Activated T-cell treated with anti-CD3 and anti-CD28 coated beads for 1 hour (primary cell): ENCODE results near the gene CR1.
"Not testable (repeated sequence)": the region's sequence is repeated elsewhere in the genome, so short reads cannot be mapped to it uniquely, and the experiment has no call there.

Experiments used
- DNase-seq: peaks from one replicate; pipeline ENCODE4 v3.0.0-alpha.2; 2020; ENCODE audit warnings: low read depth

CR1 gene

DNA sequence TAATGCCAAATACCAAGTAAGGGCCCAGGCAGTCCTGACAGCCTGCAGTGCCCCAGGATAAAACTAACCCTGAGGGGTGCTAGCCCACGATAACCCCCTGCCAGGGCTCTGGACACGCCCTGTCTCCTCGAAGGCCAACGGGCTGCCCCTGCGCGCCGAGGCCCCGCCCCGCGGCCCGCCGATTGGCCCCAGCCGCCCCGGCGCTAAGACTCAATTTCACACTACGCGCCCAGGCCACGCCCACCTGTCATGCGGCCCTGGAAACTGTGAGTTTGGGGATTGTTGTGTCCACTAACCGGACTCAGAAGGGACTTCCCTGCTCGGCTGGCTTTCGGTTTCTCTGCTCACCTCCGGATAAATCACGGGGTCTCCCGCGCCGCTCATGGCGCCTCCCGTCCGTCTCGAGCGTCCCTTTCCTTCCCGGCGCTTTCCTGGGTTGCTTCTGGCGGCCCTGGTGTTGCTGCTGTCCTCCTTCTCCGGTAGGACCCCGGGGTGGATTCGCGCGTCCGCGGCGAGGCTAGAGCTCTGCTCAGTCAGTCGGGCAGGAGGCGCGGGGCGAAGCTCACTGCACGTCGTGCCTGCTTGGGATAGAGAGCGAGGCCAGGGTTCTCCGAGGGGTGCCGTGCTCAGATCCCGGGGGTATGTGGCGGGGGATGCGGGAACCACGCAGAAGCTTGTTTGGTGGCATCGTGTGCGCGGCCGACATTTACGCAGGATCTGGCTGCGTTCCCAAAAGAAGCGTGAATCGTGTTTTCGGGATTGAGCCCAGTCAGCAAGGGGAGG lies 149.1 kb downstream of the CR1 start, which contains the start of gene CR1L:
Gene CR1L (plus strand): TSS at position 282 of the 783 bp plus-strand sequence. CDS start 101 bp downstream, at position 383.
- DNase-seq, result peak; percentile 55

GRCh38 chr1:207645635-207646081 lies 149.7 kb downstream of the CR1 start:
- DNase-seq, result no peak

DNA sequence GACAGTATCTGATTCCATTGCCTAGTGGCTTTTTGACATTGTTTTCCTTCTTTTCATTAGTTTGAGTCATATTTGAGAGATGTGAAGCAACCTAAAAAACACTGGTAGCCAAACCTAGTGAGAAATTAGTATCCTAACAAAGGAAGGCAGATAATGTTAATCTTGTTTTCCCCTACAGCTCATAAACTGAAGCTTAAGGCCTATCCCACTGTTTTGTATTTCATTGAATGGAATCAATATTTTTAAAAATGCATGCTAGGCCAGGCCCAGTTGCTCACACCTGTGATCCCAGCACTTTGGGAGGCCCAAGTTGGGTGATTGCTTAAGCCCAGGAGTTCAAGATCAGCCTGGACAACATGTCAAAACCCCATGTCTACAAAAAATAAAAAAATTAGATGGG lies 150.2 kb downstream of the CR1 start:
- no peak for DNase-seq

- no peak for DNase-seq
Measured at GRCh38 chr1:207646944-207647579, 151.1 kb downstream of the CR1 start.

DNA sequence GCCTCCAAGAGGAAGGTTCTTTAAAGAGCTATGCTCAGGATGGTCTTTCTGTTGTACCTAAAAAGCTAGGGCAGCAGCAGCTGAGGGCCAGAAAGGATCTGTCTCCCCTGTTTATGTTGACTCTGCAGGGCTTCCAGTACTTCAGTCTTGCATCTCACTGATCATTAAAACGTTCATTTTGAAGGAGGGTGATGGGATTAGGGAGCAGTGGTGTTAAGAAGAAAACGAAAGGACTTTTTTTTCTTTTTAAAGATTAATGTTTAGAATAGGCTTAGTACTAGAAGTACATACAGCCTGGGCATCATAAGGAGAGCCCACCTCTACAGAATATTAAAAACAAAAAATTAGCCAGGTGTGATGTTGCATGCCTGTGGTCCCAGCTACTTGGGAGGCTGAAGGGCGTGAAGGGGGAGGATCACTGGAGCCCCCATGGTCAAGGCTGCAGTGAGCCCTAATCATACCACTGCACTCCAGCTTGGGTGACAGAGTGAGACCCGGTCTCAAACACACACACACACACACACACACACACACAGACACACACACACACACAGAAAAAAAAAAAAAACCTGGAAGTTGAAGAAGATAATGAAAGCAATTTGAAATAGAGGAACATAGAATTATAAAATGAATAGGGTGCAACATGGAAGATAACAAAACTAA lies 151.8 kb downstream of the CR1 start:
- DNase-seq, result no peak

GRCh38 chr1:207648334-207649209 lies 152.6 kb downstream of the CR1 start:
- no peak for DNase-seq

- no peak for DNase-seq
Measured at GRCh38 chr1:207649210-207649753, 153.3 kb downstream of the CR1 start.

GRCh38 chr1:207649865-207650580 lies 154.1 kb downstream of the CR1 start:
- DNase-seq, result no peak

DNA sequence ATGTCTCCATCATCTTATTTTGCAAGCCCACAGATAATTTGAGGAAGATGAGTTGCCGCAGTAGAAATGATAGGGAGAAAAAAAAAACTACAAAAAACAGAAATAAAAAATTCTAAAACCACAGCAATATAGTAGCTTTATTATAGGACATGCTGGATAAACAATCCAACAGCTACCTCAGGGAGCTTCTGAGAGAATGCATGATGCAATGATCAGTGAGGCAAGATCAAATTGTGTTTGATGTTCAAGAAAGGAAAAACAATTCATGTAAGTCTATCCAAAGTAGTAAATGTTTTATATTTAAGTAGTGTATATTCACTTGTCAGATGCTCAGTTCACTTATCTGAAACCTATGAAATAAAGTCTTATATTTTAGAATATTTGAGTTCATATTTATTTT lies 155.6 kb downstream of the CR1 start:
- DNase-seq, result no peak

GRCh38 chr1:207654320-207654719 lies 158.4 kb downstream of the CR1 start:
- DNase-seq, result no peak

DNA sequence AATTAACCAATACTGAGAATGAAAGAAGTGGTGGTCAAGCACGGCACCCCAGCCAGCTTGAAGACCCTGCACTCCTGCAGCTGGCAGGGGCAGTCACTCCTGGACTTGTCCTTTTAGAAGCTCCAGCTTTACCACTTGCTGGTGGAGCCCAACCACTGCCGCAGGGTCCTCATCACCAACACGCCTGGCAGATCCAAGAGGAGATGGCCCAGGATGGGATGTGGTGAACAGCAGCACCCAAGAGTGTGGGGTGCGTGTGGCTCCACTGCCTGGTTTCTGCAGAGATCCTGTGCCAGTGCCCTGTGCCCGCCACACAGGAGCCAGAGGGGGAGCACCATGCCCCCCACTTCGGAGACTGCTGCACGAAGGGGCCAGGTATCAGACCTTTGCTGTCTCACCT lies 162.5 kb downstream of the CR1 start:
- DNase-seq, result no peak

GRCh38 chr1:207658904-207659485 lies 163.0 kb downstream of the CR1 start:
- DNase-seq, result no peak

DNA sequence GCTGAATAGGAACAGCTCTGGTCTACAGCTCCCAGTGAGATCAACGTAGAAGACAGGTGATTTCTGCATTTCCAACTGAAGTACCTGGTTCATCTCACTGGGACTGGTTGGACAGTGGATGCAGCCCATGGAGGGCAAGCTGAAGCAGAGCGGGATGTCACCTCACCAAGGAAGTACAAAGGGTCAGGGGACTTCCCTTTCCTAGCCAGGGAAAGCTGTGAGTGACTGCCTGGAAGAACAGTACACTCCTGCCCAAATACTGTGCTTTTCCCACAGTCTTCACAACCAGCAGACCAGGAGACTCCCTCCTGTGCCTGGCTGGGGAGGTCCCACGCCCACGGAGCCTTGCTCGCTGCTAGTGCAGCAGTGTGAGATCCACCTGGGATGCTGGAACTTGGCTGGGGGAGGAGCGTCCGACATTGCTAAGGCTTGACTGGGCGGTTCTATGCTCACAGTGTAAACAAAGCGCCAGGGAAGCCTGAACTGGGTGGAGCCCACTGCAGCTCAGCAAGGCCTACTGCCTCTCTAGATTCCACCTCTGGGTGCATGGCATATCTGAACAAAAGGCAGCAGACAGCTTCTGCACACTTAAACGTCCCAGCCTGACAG lies 163.7 kb downstream of the CR1 start:
- no peak for DNase-seq

GRCh38 chr1:207661420-207661819 lies 165.5 kb downstream of the CR1 start:
- DNase-seq, result not testable (repeated sequence)

- no peak for DNase-seq
Measured at GRCh38 chr1:207666342-207666741, 170.4 kb downstream of the CR1 start.

DNA sequence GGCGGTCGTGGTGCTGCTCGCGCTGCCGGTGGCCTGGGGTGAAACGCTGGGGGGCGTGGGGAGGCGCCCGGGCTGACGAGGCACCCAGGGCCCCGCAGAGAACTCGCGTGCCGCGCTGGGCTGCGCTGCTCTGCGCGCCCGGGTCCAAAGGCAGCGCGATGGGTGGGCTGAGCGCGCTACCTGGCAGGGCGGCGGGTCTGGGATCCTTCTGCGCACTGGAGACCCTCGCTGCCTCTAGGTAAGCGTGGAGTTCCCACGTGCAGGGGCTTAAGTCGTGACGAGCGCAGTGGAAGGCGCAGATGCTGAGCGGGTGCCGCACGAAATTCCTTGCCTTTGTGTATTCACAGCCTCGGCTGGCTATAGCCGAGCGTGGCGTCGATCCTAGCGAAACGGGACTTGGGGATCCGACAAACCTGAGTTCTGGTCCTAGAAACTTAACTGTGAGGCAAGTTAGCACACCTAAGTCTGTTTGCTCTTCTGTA lies 173.6 kb downstream of the CR1 start:
- no peak for DNase-seq

- no peak for DNase-seq
Measured at GRCh38 chr1:207670192-207670591, 174.2 kb downstream of the CR1 start.

DNA sequence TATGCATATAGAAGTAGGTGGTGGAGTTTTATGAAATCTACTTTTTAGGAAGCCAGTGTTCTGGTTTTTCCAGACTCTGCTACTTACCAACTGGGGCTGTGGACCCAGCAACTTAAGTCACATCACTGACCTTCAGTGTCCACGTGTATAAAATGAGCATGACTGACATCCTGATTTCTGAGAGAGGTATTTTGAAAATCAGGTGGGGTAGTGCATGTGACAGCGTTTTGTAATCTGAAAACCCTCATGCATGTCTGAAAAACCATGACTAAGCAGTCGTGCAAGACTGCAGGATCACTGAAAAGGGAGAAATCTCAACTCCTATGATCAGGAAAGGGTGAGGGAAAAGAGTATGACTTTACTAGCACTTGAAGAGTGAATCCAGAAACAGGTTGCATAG lies 175.0 kb downstream of the CR1 start:
- DNase-seq, result no peak

DNA sequence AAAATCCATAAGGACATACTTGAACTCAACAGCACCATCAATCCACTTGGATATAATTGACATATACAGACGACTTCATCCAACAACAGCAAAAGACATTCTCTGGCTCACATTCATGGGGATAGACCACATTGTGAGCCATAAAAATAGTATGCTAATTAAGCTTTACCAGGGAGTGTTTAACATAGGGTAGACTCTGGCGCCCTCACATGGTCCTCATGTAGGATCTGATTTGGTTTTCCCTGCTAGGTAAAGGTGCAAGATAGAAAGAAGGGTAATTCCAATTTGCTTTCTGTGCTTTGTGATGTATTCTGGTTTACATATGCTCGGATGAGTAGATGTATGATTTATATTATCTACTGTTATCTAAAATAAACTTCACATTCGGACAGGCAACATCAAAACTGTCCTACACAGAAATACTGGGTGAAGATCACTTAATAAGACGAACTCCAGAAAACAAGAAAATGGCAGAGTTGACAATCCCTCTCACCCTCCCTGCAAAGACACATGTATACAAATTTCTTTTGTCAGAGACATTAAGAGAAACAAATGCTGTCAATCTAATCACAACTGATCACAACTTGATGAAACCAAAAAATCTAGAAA lies 176.7 kb downstream of the CR1 start:
- DNase-seq, result no peak

DNA sequence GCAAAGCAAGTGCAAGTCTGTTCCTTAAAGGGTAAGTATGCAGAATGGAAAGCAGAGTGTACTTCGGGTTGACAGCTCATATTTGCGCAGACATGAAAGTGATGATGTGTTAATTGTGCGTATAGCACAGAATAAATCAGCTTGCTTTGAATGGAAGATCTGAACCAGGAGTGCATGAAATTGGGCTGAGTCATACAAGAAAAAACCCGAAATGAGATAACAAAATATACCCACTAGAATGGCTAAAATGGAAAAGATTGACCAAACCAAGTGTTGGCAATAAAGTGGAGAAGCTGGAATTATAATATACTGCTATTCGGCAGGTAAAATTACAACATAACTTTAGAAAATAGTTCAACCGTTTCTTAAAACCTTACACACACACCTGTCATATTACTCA lies 177.4 kb downstream of the CR1 start:
- DNase-seq, result no peak
